Stimulated activated CD8-positive, alpha-beta memory T cell treated with anti-CD3 and anti-CD28 coated beads, Interleukin-2, amount 100 ng/mL, for 1 hour (primary cell): ENCODE data around the gene MAD1L1.

Experiments used
- DNase-seq, 2 donors: peaks; one replicate each; pipeline ENCODE4 v3.0.0-alpha.2; 2020; ENCODE audit warnings: low read depth in 2 of 2

Gene MAD1L1

DNA sequence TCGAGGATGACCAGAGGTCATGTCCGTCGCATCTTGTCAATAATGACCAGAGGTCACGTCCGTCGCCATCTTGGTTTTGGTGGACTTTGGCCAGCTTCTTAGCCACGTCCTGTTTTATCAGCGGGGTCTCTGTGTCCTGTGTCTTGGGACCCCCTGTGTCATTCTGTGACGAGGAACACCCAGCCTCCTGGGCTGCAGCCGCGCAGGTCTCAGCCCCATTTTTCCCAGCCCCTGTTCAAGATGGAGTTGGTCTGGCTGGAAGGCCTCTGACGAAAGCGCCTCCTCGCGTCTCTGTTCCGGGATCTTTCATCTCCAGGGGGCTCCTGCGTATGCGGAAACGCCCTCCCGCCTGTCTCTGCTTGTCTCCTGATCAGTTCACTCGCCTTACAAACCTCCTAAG lies 428.4 kb downstream of the MAD1L1 start:
- DNase-seq = no peak

DNA sequence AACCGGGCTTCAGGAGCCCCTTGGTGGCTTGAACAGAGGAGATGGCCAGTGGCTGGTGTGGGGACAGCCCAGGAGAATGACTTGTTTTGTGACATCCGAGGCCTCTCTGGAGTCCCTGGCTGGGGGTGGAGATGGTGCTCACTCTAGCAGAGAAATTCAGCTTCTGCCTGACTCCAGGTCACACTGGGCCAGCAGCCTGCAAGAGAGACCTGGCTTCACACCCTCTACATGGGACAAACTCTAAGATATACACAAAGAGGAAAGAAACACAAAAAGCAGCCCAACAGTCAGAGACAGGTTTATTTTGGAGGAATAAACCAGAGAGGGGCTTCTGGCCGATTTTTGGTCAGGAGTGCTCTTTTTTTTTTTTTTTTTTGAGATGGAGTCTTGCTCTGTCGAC lies 429.8 kb downstream of the MAD1L1 start:
- DNase-seq = no peak

DNA sequence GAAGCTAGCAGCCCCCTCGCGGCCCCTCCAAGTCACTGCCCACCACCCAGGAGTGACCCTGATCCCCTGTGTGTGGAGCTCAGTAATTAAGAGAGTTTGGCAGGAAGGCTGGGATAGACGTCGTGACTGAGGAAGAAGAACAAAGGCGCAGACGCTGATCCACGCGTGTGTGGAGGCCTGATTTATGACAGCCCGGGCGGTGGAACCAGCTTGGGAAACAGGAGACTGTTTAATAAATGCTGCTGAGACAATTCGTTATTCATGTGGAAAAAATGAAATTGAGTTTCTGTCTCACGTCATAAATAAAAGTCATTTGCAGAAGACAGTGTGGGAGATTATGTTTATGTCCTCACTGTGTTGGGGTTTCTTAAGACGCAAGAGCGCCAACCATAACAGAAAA lies 431.8 kb downstream of the MAD1L1 start:
- DNase-seq = no peak

DNA sequence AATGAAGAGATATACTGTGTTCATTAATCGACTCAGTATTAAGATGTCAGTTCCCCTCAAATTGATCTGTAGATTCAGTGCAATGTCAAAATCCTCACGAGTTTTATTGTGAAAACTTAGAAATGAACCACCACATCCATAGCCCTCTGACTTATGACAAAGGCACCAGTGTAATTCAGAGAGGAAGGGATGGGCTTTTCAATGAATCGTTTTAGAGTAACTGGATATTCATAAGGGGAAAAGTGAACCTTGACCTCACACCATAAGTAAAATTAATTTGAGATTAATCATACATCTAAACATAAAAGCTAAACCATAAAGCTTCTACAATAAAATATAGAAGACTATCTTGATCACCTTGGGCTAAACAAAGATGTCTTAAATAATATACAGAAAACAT lies 434.6 kb downstream of the MAD1L1 start:
- no peak for DNase-seq

DNA sequence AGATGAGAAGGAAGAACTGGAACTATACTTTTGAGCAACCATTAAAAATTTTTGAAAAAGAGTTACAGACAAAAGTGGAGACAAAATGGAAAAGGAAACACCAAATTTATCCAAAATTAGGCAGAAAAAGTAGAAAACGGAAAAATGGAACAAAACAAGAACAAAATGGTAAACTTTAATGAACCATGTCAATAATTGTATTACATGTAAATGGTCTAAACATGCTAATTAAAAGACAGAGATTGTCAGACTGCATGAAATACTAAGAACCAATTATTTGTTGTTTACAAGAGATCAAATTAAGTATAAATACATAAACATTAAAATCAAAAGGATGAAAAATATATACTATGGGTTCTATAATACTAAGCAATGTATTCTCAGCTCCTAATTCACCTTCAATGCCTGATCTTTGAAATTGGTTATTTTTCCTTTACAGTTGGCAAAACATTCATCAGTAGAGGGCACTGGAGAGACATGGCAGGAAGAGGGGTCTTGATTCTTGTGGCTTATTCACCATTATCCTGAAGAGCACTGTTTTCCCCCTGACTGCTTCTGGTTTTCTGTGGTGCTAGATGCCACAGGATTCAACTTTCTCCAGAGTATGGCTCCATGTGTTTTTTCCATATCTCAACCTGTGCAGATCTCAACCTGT lies 437.7 kb downstream of the MAD1L1 start:
- DNase-seq = no peak

GRCh38 chr7:1787681-1788235 lies 445.0 kb downstream of the MAD1L1 start:
- no peak for DNase-seq

- no peak for DNase-seq
Observed at GRCh38 chr7:1787241-1787640, 445.5 kb downstream of the MAD1L1 start.

DNA sequence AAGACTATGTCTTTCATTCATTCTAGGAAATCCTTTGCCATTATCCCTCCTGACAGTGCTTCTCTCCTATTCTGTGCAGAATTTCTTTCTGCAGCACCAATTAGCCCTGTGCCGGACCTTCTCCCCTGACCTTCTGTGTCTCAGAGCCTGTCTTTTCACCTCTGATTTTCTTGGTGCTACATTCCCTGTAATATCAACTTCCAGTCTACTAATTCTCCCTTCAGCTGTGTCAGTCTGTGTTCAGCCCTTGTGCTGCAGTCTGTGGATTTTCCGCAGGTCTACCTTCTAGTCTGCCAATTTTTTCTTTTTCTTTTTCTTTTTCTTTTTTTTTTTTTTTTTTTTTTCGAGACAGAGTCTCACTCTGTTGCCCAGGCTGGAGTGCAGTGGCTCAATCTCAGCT lies 446.9 kb downstream of the MAD1L1 start:
- DNase-seq = no peak

GRCh38 chr7:1781369-1781768 lies 451.4 kb downstream of the MAD1L1 start:
- no peak for DNase-seq

DNA sequence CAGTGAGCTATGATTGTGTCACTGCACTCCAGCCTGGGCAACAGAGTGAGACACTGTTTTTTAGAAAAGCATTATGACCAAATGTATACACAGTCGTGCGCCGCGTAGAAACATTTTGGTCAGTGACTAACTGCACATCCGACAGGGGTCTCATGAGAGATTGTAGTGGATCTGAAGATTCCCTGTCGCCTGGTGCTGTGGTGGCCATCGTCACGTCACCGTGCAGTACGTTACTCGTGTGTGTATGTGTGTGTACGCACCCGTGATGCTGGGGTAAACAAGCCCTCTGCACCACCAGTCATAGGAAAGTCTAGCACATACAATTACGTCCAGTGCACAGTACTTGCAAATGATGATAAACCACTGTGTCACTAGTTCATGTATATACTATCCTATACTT lies 453.3 kb downstream of the MAD1L1 start:
- DNase-seq = no peak

DNA sequence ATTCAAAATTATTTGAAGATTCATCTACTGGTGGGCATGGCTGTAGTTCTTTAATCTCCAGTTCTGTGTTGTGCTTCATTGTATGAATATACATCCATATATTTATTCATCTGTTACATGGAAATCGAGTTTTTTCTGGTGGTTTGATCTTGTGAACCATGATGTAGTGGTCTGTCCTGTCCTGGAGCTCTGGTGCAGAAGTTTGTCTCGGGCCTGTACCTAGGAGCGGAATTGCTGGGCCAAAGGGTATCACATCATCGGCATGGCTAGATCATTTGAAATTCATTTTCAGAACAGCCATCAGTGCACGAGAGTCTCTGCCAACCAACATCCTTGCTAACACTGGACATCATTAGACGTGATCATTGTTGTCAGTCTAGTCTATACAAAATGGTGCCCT lies 455.6 kb downstream of the MAD1L1 start:
- no peak for DNase-seq

- no peak for DNase-seq
Observed at GRCh38 chr7:1775389-1775788, 457.4 kb downstream of the MAD1L1 start.

GRCh38 chr7:1770331-1770730 lies 462.4 kb downstream of the MAD1L1 start:
- DNase-seq = no peak

DNA sequence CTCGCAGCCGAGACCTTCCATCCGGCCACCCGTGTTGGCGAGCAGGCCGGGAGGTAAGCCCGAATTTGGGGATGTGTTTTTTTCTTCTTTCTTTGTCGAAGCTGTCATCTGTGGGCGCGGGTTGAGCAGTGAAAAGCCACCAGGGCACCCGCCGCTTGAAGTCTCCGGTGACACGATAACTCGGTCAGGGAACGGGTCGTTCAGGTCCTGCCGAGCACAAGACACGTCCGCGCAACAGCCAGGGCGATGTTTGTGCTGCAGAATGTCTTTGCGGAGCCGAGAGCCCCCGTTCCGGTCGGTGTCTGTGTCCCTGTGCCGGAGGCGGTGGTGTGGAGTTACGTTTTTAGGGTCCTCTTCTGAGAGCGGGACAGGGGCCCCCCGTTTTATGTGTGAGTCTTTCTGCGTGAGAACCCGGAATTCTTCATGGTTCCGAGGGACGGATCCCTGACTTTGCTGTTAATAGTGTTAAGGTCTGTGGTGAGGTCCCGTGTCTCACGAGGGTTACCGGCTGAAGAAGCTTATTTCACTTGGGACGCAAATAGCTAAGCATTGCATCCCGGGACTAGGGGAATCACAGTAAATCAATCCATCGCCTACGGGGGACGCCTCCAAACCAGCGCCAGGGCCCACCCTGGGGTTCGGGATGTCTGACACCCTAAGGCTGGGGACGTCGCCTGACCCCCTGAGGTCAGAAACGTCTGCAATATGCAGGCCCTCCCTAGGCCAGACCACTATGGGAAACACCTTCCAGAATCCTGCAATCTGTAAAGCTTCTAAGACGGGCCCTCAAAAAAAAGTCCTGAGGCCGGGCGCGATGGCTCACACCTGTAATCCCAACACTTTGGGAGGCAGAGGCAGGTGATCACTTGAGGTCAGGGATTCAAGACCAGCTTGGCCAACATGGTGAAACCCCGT lies 463.2 kb downstream of the MAD1L1 start:
- no peak for DNase-seq

DNA sequence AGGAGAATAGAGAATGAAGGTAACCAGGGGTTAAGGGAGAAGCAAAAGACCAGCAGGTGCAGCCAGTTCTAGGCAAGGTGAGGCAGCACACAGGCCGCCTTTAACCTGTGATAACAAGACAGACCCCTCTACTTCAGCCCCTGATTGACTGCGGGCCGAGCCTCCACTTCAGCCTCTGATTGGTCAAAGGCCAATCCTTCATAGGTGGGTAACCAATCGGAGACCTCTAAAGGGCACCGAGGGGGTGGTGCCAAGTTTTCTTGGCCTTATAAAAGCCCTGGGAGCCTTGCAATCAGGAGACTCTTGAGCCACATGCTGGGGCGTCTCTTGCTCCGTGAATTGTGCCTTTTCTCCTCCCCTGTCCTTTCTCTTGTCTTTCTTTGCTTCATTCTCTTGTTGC lies 463.9 kb downstream of the MAD1L1 start:
- no peak for DNase-seq

GRCh38 chr7:1767524-1767923 lies 465.2 kb downstream of the MAD1L1 start:
- DNase-seq = no peak
